HEK293T (cell line): ENCODE measurements around the gene SLC36A2.

Experiments
- ARNT ChIP-seq: fragments of 450-650 bp; IDR thresholded peaks from 2 replicates; pipeline ENCODE4 v1.6.1; 2017; ENCODE audit warnings: mild to moderate bottlenecking
- BHLHE40 ChIP-seq: fragments of 450-650 bp; IDR thresholded peaks from 2 replicates; pipeline ENCODE4 v1.6.1; 2016; ENCODE audit warnings: mild to moderate bottlenecking, moderate library complexity, borderline replicate concordance
- CTBP1 ChIP-seq: fragments of 450-650 bp; IDR thresholded peaks from 2 replicates; pipeline ENCODE4 v1.6.1; 2016; ENCODE audit warnings: borderline replicate concordance
- ELF4 ChIP-seq: fragments of 450-650 bp; IDR thresholded peaks from 2 replicates; pipeline ENCODE4 v1.6.1; 2017; ENCODE audit warnings: antibody characterized with exemption
- FOXK2 ChIP-seq: fragments of 450-650 bp; IDR thresholded peaks from 2 replicates; pipeline ENCODE4 v1.6.1; 2016; ENCODE audit warnings: mild to moderate bottlenecking
- FOXM1 ChIP-seq: fragments of 450-650 bp; IDR thresholded peaks from 2 replicates; pipeline ENCODE4 v1.6.1; 2017; ENCODE audit warnings: mild to moderate bottlenecking, borderline replicate concordance
- HDGF ChIP-seq: fragments of 450-650 bp; IDR thresholded peaks from 2 replicates; pipeline ENCODE4 v1.6.1; 2017; ENCODE audit warnings: antibody characterized with exemption, borderline replicate concordance
- L3MBTL2 ChIP-seq: fragments of 450-650 bp; conservative IDR thresholded peaks from 2 replicates; pipeline ENCODE4 v1.6.1; 2016; ENCODE audit warnings: mild to moderate bottlenecking
- SP1 ChIP-seq: fragments of 450-650 bp; IDR thresholded peaks from 2 replicates; pipeline ENCODE4 v1.6.1; 2017
- SUZ12 ChIP-seq: fragments of 450-650 bp; IDR thresholded peaks from 2 replicates; pipeline ENCODE4 v1.6.1; 2016; ENCODE audit warnings: mild to moderate bottlenecking
- ZNF384 ChIP-seq: fragments of 450-650 bp; IDR thresholded peaks from 2 replicates; pipeline ENCODE4 v1.6.1; 2016

DNA sequence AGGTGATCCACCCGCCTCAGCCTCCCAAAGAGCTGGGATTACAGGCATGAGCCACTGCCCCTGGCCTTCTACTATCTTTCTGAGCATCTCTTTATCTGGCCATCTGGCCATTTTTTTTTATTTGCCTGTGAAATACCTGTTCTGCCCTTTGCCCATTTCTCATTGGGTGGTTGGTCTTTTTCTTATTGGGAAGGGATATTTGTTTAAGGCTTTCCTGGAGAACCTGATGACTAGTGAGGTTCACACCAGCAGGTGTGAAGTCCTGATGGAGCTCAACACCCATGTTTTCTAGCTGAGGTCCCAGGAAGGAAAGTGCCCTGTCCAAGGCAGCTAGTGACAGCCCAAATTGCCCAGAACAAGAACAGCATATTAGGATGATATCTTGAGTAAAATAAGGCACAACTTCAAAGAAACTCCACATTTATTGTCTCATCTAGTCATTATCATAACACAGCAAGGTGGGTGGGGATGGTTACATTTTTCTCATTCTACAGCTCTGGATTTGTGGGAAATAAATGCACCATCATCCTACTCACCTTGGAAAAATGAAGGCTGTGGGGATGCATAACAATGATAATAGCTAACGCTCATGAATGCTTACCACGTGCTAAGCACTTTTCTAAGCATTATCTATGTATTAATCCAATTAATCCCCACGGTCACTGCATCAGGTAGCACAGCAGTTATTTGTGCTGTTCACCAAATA is 64.1 kb downstream of the SLC36A2 start:
- no peak for TF ChIP-seq BHLHE40
- TF ChIP-seq HDGF, result no peak
- no peak for TF ChIP-seq ELF4
- TF ChIP-seq SUZ12, result no peak
- TF ChIP-seq ZNF384, result no peak
- TF ChIP-seq L3MBTL2, result no peak
- TF ChIP-seq FOXK2, result no peak
- no peak for TF ChIP-seq SP1
- no peak for TF ChIP-seq FOXM1
- no peak for TF ChIP-seq ARNT
- no peak for TF ChIP-seq CTBP1
